Measurements from ENCODE around the gene FAM131A. TPM values are rescaled to one million over a fixed set of nuclear protein-coding genes. Genes with fewer than 3 reads are reported as not detected.

Gene FAM131A
- total and polyA plus RNA-seq, 2 donors (not counting 1 experiment from before 2014, with no cell fraction given): 11.7 to 13.4 TPM

DNA sequence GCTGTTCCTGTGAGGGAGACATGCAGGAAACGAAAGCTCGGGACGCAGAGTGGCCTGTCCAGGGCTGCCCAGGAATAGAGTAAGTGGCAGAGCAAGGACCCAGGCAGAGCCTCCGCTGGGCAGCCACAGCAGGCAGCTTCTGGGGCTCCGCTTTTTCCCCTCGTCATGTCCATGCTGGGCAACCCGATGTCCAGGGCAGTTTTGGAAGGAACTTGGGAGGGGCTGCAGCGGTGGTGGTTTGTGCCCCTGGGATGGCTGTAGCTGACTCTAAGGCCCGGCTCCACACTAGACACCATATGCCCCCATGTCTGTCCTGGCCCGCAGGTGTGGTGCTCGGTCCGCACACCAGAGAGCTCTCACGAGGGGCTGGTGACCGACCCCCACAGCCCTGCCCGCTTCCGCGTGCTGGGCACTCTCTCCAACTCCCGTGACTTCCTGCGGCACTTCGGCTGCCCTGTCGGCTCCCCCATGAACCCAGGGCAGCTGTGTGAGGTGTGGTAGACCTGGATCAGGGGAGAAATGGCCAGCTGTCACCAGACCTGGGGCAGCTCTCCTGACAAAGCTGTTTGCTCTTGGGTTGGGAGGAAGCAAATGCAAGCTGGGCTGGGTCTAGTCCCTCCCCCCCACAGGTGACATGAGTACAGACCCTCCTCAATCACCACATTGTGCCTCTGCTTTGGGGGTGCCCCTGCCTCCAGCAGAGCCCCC lies 45.5 kb upstream of the FAM131A start:
- peaks cover 0 to 10% (median 3%) of the 10 kb centered on the region in 4 experiments for H3K27me3 ChIP-seq (replicated peaks in 1 of 4; ENCODE audit: control extremely low read depth in 1 of 4, control insufficient read depth in 3 of 4, insufficient read depth in 4 of 4, low read length in 3 of 4)
- peaks cover 15% of the 10 kb centered on the region for H3K27me3 Mint-ChIP-seq
- ChIA-PET POLR2A (no interaction called here), CTCF (no interaction called here)
- ATAC-seq (ENCODE audit: low read depth) (no peak), DNase-seq (no peak)
- intact Hi-C loops (cut with micrococcal nuclease): no loop called here
- TF ChIP-seq, protein P1, sequence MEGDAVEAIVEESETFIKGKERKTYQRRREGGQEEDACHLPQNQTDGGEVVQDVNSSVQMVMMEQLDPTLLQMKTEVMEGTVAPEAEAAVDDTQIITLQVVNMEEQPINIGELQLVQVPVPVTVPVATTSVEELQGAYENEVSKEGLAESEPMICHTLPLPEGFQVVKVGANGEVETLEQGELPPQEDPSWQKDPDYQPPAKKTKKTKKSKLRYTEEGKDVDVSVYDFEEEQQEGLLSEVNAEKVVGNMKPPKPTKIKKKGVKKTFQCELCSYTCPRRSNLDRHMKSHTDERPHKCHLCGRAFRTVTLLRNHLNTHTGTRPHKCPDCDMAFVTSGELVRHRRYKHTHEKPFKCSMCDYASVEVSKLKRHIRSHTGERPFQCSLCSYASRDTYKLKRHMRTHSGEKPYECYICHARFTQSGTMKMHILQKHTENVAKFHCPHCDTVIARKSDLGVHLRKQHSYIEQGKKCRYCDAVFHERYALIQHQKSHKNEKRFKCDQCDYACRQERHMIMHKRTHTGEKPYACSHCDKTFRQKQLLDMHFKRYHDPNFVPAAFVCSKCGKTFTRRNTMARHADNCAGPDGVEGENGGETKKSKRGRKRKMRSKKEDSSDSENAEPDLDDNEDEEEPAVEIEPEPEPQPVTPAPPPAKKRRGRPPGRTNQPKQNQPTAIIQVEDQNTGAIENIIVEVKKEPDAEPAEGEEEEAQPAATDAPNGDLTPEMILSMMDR (IDR thresholded peaks at IDR 0.05): no peak
- H3K27ac ChIP-seq (ENCODE audit: low read length in 2 of 2): no peak overlapping the region
- WGBS (ENCODE audit: insufficient coverage): 99% methylated on average over 20 of the region's 21 CpGs
- no peaks in the 10 kb centered on the region for H3K9me3 ChIP-seq (ENCODE audit: control extremely low read depth in 1 of 3, control insufficient read depth in 2 of 3, insufficient read depth in 1 of 3, low read length in 2 of 3)
- H3K36me3 ChIP-seq (replicated peaks in 1 of 2; ENCODE audit: control extremely low read depth in 1 of 2, control insufficient read depth in 1 of 2, extremely low read depth in 1 of 2, insufficient read depth in 2 of 2, low read length in 1 of 2): no peaks in the 10 kb centered on the region
- no peak overlapping the region for H3K4me3 ChIP-seq (ENCODE audit: control extremely low read depth in 1 of 5, extremely low read depth in 1 of 5, insufficient read depth in 1 of 5, low read depth in 2 of 5, low read length in 4 of 5)
- no peak overlapping the region for H3K9ac ChIP-seq (ENCODE audit: low read length)
- no peaks in the 10 kb centered on the region for H3K9me3 Mint-ChIP-seq (ENCODE audit: insufficient read depth)
- no peaks in the 10 kb centered on the region for H3K4me1 Mint-ChIP-seq
- H3K4me2 ChIP-seq (replicated peaks; ENCODE audit: low read depth, low read length, poor library complexity, severe bottlenecking): no peak overlapping the region
- H4K20me1 ChIP-seq (ENCODE audit: control insufficient read depth, insufficient read depth, low read length, poor library complexity, severe bottlenecking): no peaks in the 10 kb centered on the region
- H3K4me3 Mint-ChIP-seq: no peak overlapping the region
- no peaks in the 10 kb centered on the region for H3K79me2 ChIP-seq (ENCODE audit: control insufficient read depth, insufficient read depth, low read length)
- no peak overlapping the region for H2AFZ ChIP-seq (ENCODE audit: insufficient read depth, low read depth, low read length, poor library complexity, severe bottlenecking)
- H3K4me1 ChIP-seq (ENCODE audit: control insufficient read depth in 2 of 2, insufficient read depth in 2 of 2, low read length in 2 of 2): no peaks in the 10 kb centered on the region
- no peak overlapping the region for H3K27ac Mint-ChIP-seq

DNA sequence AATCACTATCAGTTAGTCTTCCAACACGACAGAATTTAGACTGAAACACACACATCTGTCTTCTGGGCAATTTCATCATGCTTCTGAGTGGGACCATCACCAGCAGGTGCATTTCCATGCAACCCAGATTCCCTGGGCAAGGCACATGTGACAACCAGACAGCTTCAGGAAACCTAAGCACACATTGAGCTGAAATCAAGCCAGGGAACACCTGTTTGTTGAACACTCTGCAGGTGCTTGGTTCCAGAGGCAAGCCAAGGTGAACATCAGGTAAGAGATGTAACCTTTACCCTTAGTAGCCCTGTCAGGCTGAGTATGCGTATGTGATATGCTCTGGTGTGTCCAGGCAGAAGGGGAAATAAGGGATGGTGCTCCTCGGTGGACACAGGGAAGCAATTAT lies 41.6 kb upstream of the FAM131A start:
- H3K79me2 ChIP-seq (ENCODE audit: control insufficient read depth, insufficient read depth, low read length): peaks cover 22% of the 10 kb centered on the region
- 77% methylated on average over 2 of the region's 3 CpGs for WGBS (ENCODE audit: insufficient coverage)
- H3K27ac ChIP-seq (ENCODE audit: low read length in 2 of 2): no peak overlapping the region
- peaks cover 21% of the 10 kb centered on the region for H3K4me1 Mint-ChIP-seq
- ChIA-PET POLR2A (no interaction called here), CTCF (no interaction called here)
- H3K27me3 ChIP-seq (replicated peaks in 1 of 4; ENCODE audit: control extremely low read depth in 1 of 4, control insufficient read depth in 3 of 4, insufficient read depth in 4 of 4, low read length in 3 of 4): peaks cover 0 to 6% (median under 1%) of the 10 kb centered on the region in 4 experiments
- no peak overlapping the region for H3K27ac Mint-ChIP-seq
- H3K4me1 ChIP-seq (ENCODE audit: control insufficient read depth in 2 of 2, insufficient read depth in 2 of 2, low read length in 2 of 2): peaks cover 12 to 17% of the 10 kb centered on the region in 2 donors
- H3K4me3 ChIP-seq (ENCODE audit: control extremely low read depth in 1 of 5, extremely low read depth in 1 of 5, insufficient read depth in 1 of 5, low read depth in 2 of 5, low read length in 4 of 5): no peak overlapping the region
- H4K20me1 ChIP-seq (ENCODE audit: control insufficient read depth, insufficient read depth, low read length, poor library complexity, severe bottlenecking): peaks cover 7% of the 10 kb centered on the region
- no peaks in the 10 kb centered on the region for H3K9me3 Mint-ChIP-seq (ENCODE audit: insufficient read depth)
- no peak overlapping the region for H3K4me2 ChIP-seq (replicated peaks; ENCODE audit: low read depth, low read length, poor library complexity, severe bottlenecking)
- no peak overlapping the region for H2AFZ ChIP-seq (ENCODE audit: insufficient read depth, low read depth, low read length, poor library complexity, severe bottlenecking)
- H3K9me3 ChIP-seq (ENCODE audit: control extremely low read depth in 1 of 3, control insufficient read depth in 2 of 3, insufficient read depth in 1 of 3, low read length in 2 of 3): no peaks in the 10 kb centered on the region
- TF ChIP-seq, protein P1 (IDR thresholded peaks at IDR 0.05): no peak
- TF ChIP-seq EZH2 (IDR thresholded peaks at IDR 0.05; ENCODE audit: borderline replicate concordance, insufficient read depth, low read depth, low read length, poor library complexity, severe bottlenecking): no peak
- no peak for DNase-seq
- ATAC-seq (ENCODE audit: low read depth): no peak
- no peak overlapping the region for H3K4me3 Mint-ChIP-seq
- H3K36me3 ChIP-seq (replicated peaks in 1 of 2; ENCODE audit: control extremely low read depth in 1 of 2, control insufficient read depth in 1 of 2, extremely low read depth in 1 of 2, insufficient read depth in 2 of 2, low read length in 1 of 2): peaks cover 0 to 7% of the 10 kb centered on the region in 2 experiments
- intact Hi-C loops (cut with micrococcal nuclease): loop anchor here (5.0 kb wide), 2 partner anchors 278 to 598 kb away; partner anchors contain the start of genes ABCC5 and YEATS2
- H3K9ac ChIP-seq (ENCODE audit: low read length): no peak overlapping the region
- H3K27me3 Mint-ChIP-seq: peaks cover 9% of the 10 kb centered on the region
